Daoy (cell line): ENCODE measurements around the gene CHEK2. TPM values are rescaled to one million over a fixed set of nuclear protein-coding genes. Genes with fewer than 3 reads are reported as not detected.
"Not testable (repeated sequence)": the region's sequence is repeated elsewhere in the genome, so short reads cannot be mapped to it uniquely, and the experiment has no call there.

Source experiments
- DNase-seq: peaks from one replicate; pipeline ENCODE4 v3.0.0-alpha.2; 2015; ENCODE audit warnings: low read depth
- total RNA-seq: library from RNA; depleted of rRNA; stranded (reverse); fragments of >200 nt; shearing (Covaris generic); gene quantifications from 2 replicates; pipeline ENCODE4 v1.2.3, GENCODE V29; 2014; rRNA removed

Gene CHEK2
- 24.9 and 40.7 TPM in 2 replicates for total RNA-seq

GRCh38 chr22:28741785-28742561 is at the start of gene CHEK2, which contains the start of gene HSCB:
CHEK2 (minus strand) TSS chr22:28741820; CDS start chr22:28734721, 7,099 bp downstream.
HSCB (plus strand) TSS chr22:28742039; CDS start chr22:28742096, 57 bp downstream.
- peak; percentile 99 for DNase-seq

- no peak for DNase-seq
Measured at GRCh38 chr22:28791124-28791523, 49.5 kb upstream of the CHEK2 start.

GRCh38 chr22:28788601-28789000 is 47.0 kb upstream of the CHEK2 start:
- DNase-seq = no peak

GRCh38 chr22:28783786-28784671 is 42.4 kb upstream of the CHEK2 start:
- no peak for DNase-seq

- DNase-seq = no peak
Measured at GRCh38 chr22:28780296-28780695, 38.7 kb upstream of the CHEK2 start.

GRCh38 chr22:28779833-28780232 is 38.2 kb upstream of the CHEK2 start:
- DNase-seq = no peak

- no peak for DNase-seq
Measured at GRCh38 chr22:28774378-28774777, 32.8 kb upstream of the CHEK2 start.

GRCh38 chr22:28773461-28773867 is 31.8 kb upstream of the CHEK2 start:
- DNase-seq = no peak

GRCh38 chr22:28772633-28773460 is 31.2 kb upstream of the CHEK2 start, which contains the start of gene CCDC117:
CCDC117 (plus strand) TSS chr22:28772695; CDS start chr22:28772850, 155 bp downstream.
- DNase-seq = peak; percentile 94

- DNase-seq = no peak
Measured at GRCh38 chr22:28771195-28771791, 29.7 kb upstream of the CHEK2 start.

GRCh38 chr22:28769394-28770085 is 27.9 kb upstream of the CHEK2 start:
- DNase-seq = no peak

- DNase-seq = no peak
Measured at GRCh38 chr22:28768701-28769393, 27.2 kb upstream of the CHEK2 start.

GRCh38 chr22:28766628-28767027 is 25.0 kb upstream of the CHEK2 start:
- no peak for DNase-seq

GRCh38 chr22:28762000-28762399 is 20.4 kb upstream of the CHEK2 start:
- DNase-seq = not testable (repeated sequence)

- DNase-seq = no peak
Measured at GRCh38 chr22:28761449-28761755, 19.8 kb upstream of the CHEK2 start.

- DNase-seq = no peak
Measured at GRCh38 chr22:28759861-28760560, 18.4 kb upstream of the CHEK2 start.

- DNase-seq = not testable (repeated sequence)
Measured at GRCh38 chr22:28754512-28754911, 12.9 kb upstream of the CHEK2 start.

- DNase-seq = peak; percentile 73
Measured at GRCh38 chr22:28750471-28750881, 8.9 kb upstream of the CHEK2 start.

GRCh38 chr22:28743852-28744251 is 2.2 kb upstream of the CHEK2 start:
- DNase-seq = no peak
